ENCODE measurements around the gene PROX2.

Gene PROX2, protein sequence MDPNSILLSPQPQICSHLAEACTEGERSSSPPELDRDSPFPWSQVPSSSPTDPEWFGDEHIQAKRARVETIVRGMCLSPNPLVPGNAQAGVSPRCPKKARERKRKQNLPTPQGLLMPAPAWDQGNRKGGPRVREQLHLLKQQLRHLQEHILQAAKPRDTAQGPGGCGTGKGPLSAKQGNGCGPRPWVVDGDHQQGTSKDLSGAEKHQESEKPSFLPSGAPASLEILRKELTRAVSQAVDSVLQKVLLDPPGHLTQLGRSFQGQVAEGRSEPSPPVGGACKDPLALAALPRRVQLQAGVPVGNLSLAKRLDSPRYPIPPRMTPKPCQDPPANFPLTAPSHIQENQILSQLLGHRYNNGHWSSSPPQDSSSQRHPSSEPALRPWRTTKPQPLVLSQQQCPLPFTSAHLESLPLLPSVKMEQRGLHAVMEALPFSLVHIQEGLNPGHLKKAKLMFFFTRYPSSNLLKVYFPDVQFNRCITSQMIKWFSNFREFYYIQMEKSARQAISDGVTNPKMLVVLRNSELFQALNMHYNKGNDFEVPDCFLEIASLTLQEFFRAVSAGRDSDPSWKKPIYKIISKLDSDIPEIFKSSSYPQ

DNA sequence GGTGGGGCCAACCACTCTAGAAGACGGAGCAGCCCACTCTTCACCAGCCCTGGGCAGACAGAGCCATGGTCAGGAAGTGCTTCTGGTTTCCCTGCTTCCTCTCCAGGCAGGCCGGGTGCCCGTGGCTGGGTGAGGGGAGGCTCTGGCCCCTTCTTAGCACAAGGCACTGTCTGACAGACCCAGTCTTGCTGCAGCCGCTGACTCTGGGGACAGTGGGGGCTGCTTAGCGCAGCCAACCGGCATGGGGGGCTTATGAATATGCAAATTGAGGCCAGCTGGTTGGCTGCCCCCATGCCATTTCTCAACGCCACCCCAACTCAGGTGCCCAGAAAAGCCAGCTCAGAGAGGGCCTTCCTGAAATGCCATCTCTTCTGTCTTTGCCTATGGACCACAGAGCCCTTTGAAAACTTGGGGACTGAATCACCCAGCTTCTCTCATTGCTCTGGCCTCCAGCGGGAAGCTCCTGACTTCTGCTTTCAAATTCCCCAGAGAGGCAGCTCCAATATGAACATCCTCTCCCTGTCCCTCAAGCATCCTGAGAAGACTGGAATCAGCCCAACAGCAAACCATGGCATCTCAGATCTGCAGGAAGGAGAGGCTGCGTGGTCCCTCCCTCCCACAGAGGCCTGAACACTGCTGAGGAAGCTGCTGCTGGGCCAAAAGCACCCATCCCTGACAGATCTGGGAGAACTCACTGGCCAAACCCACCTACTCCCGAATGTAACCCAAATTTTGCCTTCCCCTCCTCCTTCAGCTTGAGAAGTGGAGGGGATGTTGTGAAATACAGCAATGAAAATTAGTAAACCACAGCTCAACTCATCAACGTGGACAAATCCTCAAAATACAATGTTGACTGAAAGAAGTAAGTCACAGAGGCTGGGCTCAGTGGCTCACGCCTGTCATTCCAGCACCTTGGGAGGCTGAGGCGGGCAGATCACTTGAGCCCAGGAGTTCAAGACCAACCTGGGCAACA lies at the start of gene PROX2:
TSS of gene PROX2 (minus strand) at position 205 of the 973 bp plus-strand sequence. CDS start 12,311 bp downstream, outside the sequence.
- peak; percentile 87 for DNase-seq

DNA sequence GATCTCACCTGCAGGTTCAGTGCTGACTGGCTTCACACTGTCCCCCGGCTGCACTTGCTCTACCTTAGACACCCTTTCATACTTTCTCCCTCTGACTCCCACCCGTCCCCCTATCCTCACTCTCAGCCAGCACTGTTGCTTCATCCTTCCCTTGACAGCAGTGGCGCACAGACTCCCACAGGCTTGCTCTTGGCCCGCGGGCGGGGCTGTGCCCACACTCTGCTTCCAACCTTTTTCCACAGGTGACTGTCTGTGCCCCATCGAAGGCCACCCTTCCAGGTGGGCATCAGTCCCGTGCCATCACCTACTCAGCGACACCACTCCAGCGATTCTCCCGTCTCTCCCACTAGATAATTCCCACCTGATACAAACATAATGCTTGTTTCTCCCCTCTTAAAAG lies 48.1 kb upstream of the PROX2 start:
- no peak for DNase-seq

DNA sequence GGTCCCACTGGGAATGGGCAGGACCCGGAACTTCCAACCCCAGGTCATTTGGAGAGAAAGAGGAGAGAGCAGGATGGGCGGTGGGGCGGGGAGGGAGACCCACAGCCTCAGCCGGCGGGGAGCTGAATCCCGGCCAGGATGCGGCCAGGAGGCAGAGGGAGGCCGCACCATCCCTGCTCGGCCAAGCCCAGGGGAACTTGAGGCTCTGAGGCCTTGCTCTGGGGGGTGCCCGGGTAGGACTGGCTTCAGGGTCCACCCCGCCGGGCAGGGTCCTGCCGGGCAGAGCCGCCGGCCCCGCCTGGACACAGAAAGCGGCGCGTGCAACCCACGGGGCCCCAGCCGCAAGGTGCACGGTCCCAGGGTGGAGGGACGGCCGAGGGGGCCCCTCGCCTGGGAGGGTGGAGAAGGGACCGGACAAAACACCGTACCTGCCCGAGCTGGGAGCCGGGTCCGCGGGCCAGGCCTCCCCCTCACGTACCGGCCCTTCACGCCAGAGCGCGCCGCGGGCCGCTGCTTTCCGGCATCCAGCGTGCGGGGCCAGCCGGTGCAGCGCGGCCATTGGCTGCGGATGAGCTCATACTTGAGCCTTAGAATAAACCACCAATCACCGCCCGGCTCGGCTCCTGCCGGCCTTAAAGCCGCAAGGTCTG lies 46.9 kb upstream of the PROX2 start, which contains the start of gene RPS6KL1:
TSS of gene RPS6KL1 (minus strand) at position 509 of the 650 bp plus-strand sequence. CDS start 1,719 bp downstream, outside the sequence.
- peak; percentile 66 for DNase-seq

DNA sequence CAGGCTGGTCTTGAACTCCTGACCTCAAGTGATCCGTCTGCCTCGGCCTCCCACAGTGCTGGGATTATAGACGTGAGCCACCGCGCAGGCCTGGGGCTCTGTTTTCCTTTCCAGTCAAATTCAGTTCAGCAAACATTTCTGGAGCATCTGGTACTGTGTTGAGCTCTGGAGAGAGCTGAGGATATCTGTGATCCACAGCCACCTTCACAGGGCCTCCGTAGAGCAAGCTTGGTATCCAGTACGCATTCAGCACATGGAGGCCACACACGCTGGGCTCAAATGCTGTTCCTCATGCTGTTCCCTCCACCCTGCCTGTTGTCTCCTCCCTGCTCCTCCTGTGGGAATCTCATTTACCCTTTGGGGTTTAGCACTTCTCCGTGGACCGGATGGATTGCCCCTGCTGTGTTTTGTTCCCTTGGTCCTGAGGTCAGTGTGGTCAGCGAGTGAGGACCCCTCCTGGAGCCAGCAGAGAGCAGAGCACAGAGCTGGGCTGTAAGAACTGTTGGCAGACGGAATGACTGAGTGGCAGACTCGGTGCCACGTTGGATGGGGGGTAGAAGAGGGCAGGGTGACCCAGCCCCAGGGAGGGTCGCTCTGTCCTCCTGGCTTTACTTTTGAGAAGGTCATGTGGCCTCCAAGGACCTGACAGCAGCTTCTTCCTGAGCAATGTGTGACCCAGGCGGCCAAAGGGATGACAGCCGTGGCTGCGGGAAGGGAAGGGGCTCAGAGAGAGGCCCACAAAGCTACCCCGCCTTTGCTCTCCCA lies 46.2 kb upstream of the PROX2 start:
- DNase-seq: no peak

DNA sequence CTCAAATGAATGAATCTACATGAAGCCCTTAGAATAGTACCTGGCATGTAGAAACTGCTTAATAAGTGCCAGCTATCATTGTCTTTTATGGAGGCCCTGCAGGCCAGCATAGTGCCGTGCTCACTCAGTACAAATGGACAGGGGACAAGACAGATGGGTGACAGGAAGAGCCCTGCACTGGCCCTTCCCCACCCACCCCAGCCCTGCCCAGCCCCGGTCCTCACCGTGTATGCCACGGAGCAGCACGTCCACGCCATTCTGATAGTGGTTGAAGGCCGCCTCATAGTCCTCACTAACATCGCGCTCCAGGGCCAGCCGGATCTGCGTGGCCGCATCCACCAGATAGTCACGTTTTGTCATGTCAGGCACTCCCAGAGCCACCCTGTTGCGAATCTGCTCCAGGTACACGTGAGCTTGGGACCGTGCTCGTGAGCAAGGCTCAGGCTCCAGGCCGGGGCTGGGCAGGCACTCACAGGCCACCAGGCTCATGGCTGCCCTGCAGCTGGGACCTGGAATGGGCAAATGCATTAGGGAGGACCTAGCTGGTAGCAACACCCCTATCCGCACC lies 45.2 kb upstream of the PROX2 start:
- DNase-seq: no peak

DNA sequence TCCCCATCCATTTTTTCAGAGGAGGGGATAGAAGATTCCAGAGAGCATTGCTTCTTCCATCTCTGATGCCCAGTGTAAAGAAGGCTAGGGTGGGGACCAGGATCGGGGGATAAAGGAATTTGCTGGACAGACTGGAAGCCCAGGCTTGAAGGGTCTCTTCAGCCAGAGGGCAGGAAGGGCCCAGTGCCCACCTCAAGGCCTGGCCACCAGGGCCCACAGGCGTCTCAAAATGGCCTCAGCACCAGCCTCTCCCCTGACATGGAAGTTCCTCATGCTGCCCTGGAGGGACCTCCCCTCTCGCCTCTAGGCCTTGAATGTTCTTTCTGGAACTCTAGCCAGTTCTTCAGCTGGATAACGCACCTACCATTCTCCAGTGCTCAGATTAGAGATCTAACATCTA lies 44.3 kb upstream of the PROX2 start:
- no peak for DNase-seq

DNA sequence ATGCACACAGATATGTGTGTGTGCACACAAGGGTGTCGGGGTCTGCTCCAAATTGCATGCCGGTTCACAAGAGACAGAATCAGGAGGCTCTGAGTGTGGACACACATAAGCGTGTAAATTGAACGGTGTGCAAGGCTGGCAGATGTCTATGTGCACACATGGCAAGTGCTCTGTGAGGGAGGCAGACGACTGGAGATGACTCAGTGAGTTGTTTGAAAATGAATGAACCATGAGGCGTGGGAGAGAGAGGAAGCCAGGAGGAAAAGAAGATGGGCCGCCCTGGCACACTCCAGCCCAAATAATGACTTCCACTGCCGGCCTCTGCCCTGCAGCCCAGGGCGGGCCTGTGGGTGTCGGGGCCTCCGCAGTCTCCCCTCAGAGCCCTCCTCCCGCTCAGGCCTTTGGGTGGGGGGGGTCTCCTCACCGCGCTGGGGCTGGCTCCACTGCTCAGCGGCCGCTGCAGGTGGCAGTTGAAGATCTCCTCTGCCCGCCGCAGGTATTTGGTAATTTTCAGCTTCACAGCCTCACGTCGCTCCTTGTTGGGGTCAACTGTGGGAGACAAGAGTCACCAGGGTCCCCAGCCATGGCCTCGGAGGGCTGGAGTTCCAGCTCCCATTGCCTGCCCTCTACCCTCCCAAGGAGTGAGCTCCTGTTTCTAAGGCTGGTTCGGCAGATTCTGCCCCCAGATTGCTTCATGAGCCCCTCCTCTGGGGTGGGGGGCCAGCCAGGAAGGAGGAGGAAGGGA lies 43.6 kb upstream of the PROX2 start:
- no peak for DNase-seq

DNA sequence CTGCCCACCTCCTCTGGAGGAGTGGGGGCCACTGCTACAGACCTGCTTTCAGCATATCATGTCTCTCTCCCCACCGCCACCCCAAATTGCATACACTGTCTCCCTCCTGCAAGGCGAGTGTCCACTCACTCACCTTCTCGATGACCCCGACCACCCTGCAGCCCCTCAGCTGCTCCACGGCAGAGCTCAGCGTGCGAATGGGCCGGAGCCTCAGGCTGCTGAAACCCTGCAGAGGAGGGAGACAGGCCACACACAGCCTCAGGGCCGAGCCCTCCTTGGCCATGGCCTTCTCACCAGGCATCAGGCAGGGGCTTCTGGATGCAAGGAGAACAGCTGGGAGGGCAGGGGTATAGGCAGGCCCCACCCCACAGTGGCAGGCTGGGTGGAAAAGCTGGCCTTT lies 42.4 kb upstream of the PROX2 start:
- no peak for DNase-seq

DNA sequence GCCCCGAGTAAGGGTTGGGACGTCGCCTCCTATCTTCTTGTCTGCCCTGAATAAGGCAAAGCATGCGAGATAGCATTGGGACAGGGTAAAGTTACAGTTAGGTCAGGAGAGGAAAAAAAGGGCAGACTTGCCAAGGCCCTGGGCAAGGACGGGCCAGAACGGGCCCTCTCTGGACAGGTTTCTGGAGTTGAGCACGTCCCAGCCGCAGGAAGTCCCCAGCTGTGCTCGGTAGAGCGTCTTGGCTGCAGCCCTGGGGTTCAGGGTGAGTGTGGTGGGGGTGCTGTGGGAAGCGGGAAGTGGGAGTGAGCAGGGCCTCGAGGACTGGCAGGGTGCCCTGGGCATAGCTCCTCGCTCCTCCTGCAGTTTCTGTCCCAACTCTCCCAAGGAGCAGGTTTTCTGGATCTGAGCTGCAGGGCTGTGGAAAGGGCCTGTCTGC lies 41.7 kb upstream of the PROX2 start:
- DNase-seq: no peak

DNA sequence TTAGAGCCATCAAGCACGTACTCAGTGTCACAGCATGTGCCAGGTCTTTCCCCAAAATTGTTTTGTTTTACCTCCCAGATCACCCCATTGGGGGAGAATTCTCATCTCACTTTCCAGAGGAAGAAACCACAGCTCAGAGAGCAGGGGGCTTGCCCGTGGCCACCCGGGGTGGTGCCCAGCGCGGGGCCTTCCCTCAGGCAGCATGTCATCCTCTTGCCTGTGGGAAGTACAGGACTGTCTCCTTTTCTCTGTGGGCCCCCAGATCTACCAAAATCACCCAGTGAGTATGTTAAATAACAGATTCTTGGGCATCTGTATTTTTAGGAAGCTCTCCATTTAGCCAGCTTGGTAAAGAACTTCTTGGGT lies 41.2 kb upstream of the PROX2 start:
- no peak for DNase-seq

DNA sequence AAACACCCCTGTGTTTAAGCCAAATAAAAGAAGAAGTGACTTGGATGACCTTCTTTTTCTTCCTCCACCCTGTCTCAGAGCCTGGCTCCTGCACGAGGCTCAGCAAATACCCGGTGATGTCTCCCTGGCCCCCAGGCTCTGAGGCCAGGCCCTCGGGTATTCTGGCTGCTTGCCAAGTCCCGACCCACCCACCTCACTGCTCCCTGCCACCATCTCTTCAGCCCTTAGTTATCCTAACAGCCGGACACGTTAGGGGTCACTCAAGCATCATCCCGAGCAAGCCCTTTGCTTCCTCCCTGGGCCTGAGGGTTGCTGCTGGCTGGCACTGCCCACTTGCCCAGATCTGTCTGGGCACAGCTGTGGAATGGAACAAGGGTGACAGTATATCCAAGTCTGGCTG lies 39.9 kb upstream of the PROX2 start:
- no peak for DNase-seq

DNA sequence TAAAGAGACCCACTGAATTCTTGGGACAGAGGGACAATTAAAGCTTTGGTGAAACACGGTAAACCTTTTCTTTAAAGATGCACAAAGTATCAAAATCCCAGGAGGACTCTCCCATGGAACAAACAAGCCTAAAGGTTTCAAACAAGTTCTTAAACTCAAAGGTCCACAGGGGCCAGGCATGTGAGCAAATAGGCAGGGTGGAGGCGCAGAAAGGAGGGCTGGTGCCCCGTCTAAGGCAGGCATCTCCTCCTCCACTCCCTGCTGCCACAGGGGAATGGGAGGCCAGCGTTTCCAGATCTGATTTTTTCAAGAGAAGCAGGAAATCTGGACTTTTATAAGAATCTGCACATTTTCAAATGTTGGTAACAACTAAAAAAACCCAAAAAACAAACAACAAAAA lies 39.5 kb upstream of the PROX2 start:
- DNase-seq: no peak

DNA sequence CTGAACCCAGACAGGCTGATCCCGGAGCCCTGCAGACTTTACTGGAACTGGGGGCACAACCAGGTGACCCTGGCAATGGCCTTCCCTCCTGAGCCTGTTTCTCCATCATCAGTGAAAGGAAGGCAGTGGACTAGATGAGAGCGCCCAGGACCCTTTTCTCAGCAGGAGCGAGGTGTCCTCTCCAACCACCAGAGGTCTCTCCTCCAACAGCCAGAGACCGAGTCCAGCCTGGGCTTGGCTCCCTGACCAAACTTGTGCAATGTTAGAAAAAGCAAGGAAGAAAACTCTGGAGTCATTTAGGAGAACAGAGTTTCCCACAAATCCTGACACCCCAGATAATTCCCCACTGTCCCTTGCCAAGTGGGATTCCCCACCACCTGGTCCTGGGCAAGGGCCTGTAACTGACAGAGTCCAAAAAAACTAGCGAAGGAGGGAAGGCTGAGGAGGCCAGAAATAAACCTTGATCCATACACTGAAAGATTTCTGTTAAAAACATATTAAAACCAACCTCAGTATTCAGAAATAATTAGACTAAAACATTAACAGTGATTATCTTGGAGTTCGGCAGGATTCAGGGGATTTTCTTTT lies 38.1 kb upstream of the PROX2 start:
- peak; percentile 22 for DNase-seq

DNA sequence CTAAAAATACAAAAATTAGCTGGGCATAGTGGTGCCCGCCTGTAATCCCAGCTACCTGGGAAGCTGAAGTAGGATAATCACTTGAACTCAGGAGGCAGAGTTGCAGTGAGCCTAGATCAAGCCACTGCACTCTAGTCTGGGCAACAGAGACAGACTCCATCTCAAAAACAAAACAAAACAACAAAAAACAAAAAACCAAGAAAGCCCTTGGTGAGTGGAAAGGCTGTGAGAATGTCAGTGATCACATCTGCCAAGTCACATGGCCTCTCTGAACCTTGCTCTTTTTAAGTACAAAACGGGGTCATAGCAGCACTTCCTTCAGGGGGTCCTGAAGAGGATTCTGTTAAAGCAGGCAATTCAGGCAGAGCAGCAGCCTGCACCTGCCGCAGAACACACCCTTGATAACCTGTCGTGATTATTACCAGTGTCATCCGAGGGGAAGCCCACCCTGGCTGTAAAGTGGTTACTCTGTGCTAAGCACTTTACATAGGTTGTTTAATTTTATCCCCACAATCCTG lies 37.5 kb upstream of the PROX2 start:
- DNase-seq: no peak

DNA sequence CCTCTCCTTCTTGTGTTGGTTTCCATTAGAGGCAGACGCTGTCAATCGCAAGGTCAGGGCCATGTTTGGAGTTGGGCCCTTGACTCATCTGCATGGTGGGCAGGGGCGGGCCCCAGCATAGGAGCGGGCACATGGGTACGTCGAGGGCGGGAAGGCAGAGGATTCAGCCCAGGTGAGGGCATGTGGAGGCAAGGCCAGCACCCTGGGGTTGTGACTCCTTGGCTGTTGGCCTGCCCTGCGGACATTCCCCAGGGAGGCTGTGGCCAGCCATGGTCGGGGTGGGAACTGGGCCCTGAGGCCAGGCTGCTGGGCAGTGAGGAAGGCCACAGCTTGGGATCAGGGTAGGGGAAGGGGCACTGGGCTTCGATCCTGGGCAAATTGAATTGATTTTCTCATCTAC lies 36.9 kb upstream of the PROX2 start:
- no peak for DNase-seq

DNA sequence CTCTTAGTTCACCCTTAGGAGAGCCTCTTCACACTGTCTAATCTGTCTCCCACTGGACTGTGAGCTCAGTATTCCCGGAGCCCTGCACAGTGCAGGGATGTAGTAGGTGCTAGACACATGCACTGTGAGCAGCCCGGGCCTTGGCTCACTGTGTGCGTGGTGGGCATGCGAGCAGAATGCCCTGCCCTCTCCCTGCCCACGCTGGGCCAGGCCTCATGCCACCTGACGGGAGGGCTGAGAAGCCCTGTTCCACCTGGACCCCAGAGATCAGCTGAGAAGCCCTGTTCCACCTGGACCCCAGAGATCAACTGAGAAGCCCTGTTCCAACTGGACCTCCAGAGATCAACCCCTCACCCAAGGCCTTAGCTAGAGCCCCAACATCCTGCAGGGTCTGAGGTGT lies 36.2 kb upstream of the PROX2 start:
- DNase-seq: no peak

DNA sequence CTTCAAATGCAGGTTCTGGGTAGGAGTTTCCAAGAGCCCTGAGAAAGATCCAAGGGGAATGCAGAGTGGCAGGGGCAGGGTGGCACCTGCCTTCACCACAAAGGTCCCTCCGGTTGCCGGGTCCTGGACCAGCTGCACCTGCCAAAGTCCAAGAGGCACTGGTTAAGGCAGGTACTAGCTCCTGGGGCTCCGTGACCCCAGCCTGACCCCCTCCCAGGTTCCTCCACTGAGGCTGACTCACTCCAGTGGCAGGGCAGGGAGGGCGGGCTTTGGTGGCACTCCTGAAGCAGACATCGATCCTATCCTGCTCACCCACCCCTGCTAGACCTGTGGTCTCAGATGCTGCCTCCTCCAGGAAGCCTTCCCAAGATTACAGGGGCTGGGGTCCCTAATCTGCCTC lies 35.8 kb upstream of the PROX2 start:
- no peak for DNase-seq

DNA sequence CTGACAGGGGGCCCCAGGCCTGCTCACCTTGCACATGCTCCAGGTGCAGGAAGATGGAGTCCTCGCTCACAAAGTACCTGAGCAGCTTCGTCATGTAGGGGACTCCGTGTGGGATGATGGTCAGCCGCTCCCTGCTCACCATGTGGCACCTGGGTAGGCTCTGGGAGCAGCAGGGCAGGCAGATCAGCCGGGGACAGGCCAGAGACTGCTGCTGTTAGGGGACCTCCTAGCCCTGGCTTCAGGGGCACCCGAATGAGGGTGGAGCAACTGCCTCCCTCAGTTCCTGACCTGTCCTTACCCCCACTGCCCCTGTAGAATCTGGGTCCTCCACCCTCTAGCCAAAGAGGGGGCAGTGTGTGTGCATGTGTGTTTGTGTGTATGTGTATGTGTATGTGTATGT lies 35.3 kb upstream of the PROX2 start:
- DNase-seq: no peak

DNA sequence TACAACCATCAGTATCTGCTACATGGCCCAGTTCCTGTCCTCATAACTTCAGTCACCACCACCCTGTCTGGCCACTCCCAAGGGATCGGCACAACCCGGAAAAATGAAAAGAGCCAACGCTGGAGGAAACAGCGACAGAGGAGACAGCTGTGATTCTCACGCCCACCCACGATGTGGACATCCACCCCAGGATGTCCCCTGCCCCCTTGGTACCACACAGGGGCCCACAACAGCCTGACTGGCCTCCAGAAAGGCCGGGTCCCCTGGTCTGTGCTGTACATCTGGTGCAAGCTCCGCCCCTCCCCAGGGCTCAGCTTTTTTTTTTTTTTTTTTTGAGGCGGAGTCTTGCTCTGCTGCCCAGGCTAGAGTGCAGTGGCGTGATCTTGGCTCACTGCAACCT lies 34.6 kb upstream of the PROX2 start:
- no peak for DNase-seq

DNA sequence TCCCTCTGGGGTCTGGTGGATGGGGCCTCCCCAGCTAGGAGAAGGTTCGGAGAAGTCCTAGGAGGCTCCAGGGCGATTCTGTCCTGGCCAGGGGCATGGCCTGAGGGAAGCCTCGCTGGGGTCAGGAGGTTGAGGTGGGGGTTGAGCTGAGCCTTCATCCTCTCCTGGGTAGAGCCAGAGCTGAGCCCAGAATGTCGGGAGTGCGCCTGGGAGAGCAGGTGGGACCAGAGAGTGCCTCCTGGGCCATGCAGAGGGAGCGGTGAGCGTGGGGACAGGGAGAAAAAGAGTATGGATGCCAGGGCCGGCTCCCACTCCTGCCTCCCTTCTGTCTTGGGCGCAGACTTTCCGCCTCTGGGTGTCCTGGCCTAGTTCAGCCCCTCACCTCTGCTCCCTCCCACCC lies 34.0 kb upstream of the PROX2 start:
- DNase-seq: no peak
